WTC11 (cell line): ENCODE measurements around the gene FBXL7. TPM values are rescaled to one million over a fixed set of nuclear protein-coding genes. Genes with fewer than 3 reads are reported as not detected.

Experiments used
- ATAC-seq: fragments of 200-7000 bp; cut with Tn5 transposase; 2 replicates; pipeline ENCODE4 v1.10.0; 2021; ENCODE audit warnings: mild to moderate bottlenecking, moderate library complexity
- CTCF ChIA-PET: fragments of 300-600 bp; sonication (Branson Sonifier 250); formaldehyde crosslinking; loops from one replicate; lab custom pipeline; 2021; ENCODE audit warnings: antibody characterized with exemption; lab: Charles Lee
- POLR2A ChIA-PET: fragments of 350-600 bp; sonication (Branson Sonifier 250); formaldehyde crosslinking; loops from one replicate; lab custom pipeline; 2021; ENCODE audit warnings: antibody characterized with exemption; lab: Charles Lee
- DNase-seq: peaks from one replicate; pipeline ENCODE4 v3.0.0; 2021; ENCODE audit warnings: low spot score
- H3K27ac Mint-ChIP-seq: 2 replicates; pipeline ENCODE4 v1.8.0; 2021; ENCODE audit warnings: mixed read lengths
- H3K27me3 Mint-ChIP-seq: 2 replicates; pipeline ENCODE4 v1.8.0; 2021; ENCODE audit warnings: low read depth, mild to moderate bottlenecking, moderate library complexity, mixed read lengths
- H3K36me3 Mint-ChIP-seq: 2 replicates; pipeline ENCODE4 v1.8.0; 2021; ENCODE audit warnings: mixed read lengths
- H3K4me1 Mint-ChIP-seq: 2 replicates; pipeline ENCODE4 v1.8.0; 2022; ENCODE audit warnings: mixed read lengths
- H3K4me3 Mint-ChIP-seq: 2 replicates; pipeline ENCODE4 v1.8.0; 2021; ENCODE audit warnings: mild to moderate bottlenecking, moderate library complexity, mixed read lengths
- H3K9me3 Mint-ChIP-seq: 2 replicates; pipeline ENCODE4 v1.8.0; 2021; ENCODE audit warnings: mixed read lengths
- AFF4 ChIP-seq: sonication (generic); formaldehyde crosslinking; IDR thresholded peaks from 2 replicates; pipeline ENCODE4 v1.8.1; 2023; ENCODE audit warnings: mild to moderate bottlenecking, missing genetic modification reagents, borderline replicate concordance
- AR ChIP-seq: fragments of 250-450 bp; sonication (Bioruptor Pico); IDR thresholded peaks from 2 replicates; pipeline ENCODE4 v1.9.0; 2021; ENCODE audit warnings: mild to moderate bottlenecking
- CBFB ChIP-seq: sonication (generic); formaldehyde crosslinking; IDR thresholded peaks from 2 replicates; pipeline ENCODE4 v1.8.1; 2022; ENCODE audit warnings: mild to moderate bottlenecking, low read depth, missing genetic modification reagents
- CTCF ChIP-seq: fragments of 200-600 bp; IDR thresholded peaks from 2 replicates; pipeline ENCODE4 v1.8.0; 2022; ENCODE audit warnings: antibody characterized with exemption
- E2F1 ChIP-seq: sonication (generic); formaldehyde crosslinking; IDR thresholded peaks from 2 replicates; pipeline ENCODE4 v1.8.0; 2022; ENCODE audit warnings: mild to moderate bottlenecking, missing genetic modification reagents
- E2F4 ChIP-seq: sonication (generic); formaldehyde crosslinking; IDR thresholded peaks from 2 replicates; pipeline ENCODE4 v1.8.1; 2022; ENCODE audit warnings: low read depth, mild to moderate bottlenecking, moderate library complexity, missing genetic modification reagents, borderline replicate concordance
- EMX1 ChIP-seq: fragments of 250-450 bp; sonication (Bioruptor Pico); IDR thresholded peaks from 2 replicates; pipeline ENCODE4 v1.8.0; 2021; ENCODE audit warnings: mild to moderate bottlenecking
- ETV6 ChIP-seq: sonication (generic); formaldehyde crosslinking; IDR thresholded peaks from 2 replicates; pipeline ENCODE4 v1.8.1; 2022; ENCODE audit warnings: mild to moderate bottlenecking, missing genetic modification reagents
- GABPB1 ChIP-seq: sonication (generic); formaldehyde crosslinking; IDR thresholded peaks from 2 replicates; pipeline ENCODE4 v1.8.1; 2023; ENCODE audit warnings: mild to moderate bottlenecking, missing genetic modification reagents
- GTF2I ChIP-seq: fragments of 250-450 bp; sonication (Bioruptor Pico); conservative IDR thresholded peaks from 2 replicates; pipeline ENCODE4 v1.4.0; 2021; ENCODE audit warnings: mild to moderate bottlenecking
- IRF1 ChIP-seq: sonication (generic); formaldehyde crosslinking; IDR thresholded peaks from 2 replicates; pipeline ENCODE4 v1.8.0; 2023; ENCODE audit warnings: missing genetic modification reagents
- MAX ChIP-seq: sonication (generic); formaldehyde crosslinking; IDR thresholded peaks from 2 replicates; pipeline ENCODE4 v1.8.0; 2022; ENCODE audit warnings: mild to moderate bottlenecking, missing genetic modification reagents
- MXD4 ChIP-seq: fragments of 250-450 bp; sonication (Bioruptor Pico); IDR thresholded peaks from 2 replicates; pipeline ENCODE4 v1.8.0; 2021; ENCODE audit warnings: mild to moderate bottlenecking, moderate library complexity, borderline replicate concordance
- NFATC4 ChIP-seq: fragments of 250-450 bp; sonication (Bioruptor Pico); IDR thresholded peaks from 2 replicates; pipeline ENCODE4 v1.9.0; 2021; ENCODE audit warnings: mild to moderate bottlenecking
- SMAD3 ChIP-seq: sonication (generic); formaldehyde crosslinking; IDR thresholded peaks from 2 replicates; pipeline ENCODE4 v1.8.0; 2022; ENCODE audit warnings: missing genetic modification reagents, mild to moderate bottlenecking, borderline replicate concordance
- ZNF121 ChIP-seq: sonication (generic); formaldehyde crosslinking; IDR thresholded peaks from 2 replicates; pipeline ENCODE4 v1.8.0; 2023; ENCODE audit warnings: missing genetic modification reagents
- total RNA-seq: library from RNA; stranded (reverse); gene quantifications from 3 replicates; pipeline ENCODE4 v1.2.3, GENCODE V29; 2021
- TF ChIP-seq, protein P1 (sequence below): fragments of 250-450 bp; sonication (Bioruptor Pico); IDR thresholded peaks from 2 replicates; pipeline ENCODE4 v1.9.0; 2021; ENCODE audit warnings: moderate library complexity, mild to moderate bottlenecking, inconsistent platforms, borderline replicate concordance
- TF ChIP-seq, protein P2 (sequence below): sonication (generic); formaldehyde crosslinking; IDR thresholded peaks from 2 replicates; pipeline ENCODE4 v1.8.1; 2023; ENCODE audit warnings: mild to moderate bottlenecking, missing genetic modification reagents, moderate library complexity
- TF ChIP-seq, protein P3 (sequence below): fragments of 250-450 bp; sonication (Bioruptor Pico); IDR thresholded peaks from 2 replicates; pipeline ENCODE4 v2.1.2; 2022; ENCODE audit warnings: mild to moderate bottlenecking, moderate library complexity

The FBXL7 gene
- total RNA-seq, 1 experiment from 2014 or later: 13.8 TPM

GRCh38 chr5:15638296-15638695 is 138.3 kb downstream of the FBXL7 start (continued):
- no peak for TF ChIP-seq CBFB (CRISPR knock-in tag)
- no peak for TF ChIP-seq MXD4
- TF ChIP-seq, protein P1, sequence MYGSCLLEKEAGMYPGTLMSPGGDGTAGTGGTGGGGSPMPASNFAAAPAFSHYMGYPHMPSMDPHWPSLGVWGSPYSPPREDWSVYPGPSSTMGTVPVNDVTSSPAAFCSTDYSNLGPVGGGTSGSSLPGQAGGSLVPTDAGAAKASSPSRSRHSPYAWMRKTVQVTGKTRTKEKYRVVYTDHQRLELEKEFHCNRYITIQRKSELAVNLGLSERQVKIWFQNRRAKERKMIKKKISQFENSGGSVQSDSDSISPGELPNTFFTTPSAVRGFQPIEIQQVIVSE (CRISPR knock-in tag): no peak
- no peak for TF ChIP-seq ETV6
- TF ChIP-seq ZNF121 (CRISPR knock-in tag): no peak
- no peak for TF ChIP-seq SMAD3 (CRISPR knock-in tag)
- no peak for TF ChIP-seq AFF4 (CRISPR knock-in tag)

DNA sequence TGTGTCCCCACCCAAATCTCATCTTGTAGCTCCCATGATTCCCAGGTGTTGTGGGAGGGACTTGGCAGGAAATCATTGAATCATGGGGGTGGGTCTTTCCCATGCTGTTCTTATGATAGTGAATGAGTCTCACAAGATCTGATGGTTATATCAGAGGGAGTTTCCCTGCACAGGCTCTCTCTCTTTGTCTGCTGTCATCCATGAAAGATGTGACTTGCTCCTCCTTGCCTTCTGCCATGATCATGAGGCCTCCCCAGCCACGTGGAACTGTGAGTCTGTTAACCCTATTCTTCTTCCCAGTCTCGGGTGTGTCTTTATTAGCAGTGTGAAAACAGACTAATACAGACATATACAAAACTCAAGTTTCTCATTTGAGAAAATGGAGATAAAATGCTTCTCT is 139.3 kb downstream of the FBXL7 start:
- H3K27me3 Mint-ChIP-seq: no peaks in the 10 kb centered on the region; the same call in 1 of the 2 replicates
- peaks cover 18% of the 10 kb centered on the region for H3K4me1 Mint-ChIP-seq
- CTCF ChIA-PET: interaction anchor here (1.1 kb wide), 1 partner anchor 185 kb away, joined by 3 read pairs; no protein-coding TSS in a partner anchor
- ATAC-seq (no peak), DNase-seq (no peak)
- H3K36me3 Mint-ChIP-seq: 0 out of 2 replicates have a peak, but pooled peaks cover 4% of the 10 kb centered on the region
- POLR2A ChIA-PET: no interaction called here
- TF ChIP-seq MAX (CRISPR knock-in tag) (no peak), EMX1 (CRISPR knock-in tag) (no peak), IRF1 (CRISPR knock-in tag) (no peak), E2F1 (CRISPR knock-in tag) (no peak)
- no peak overlapping the region for H3K27ac Mint-ChIP-seq
- no peak overlapping the region for H3K4me3 Mint-ChIP-seq
- peaks cover 7% of the 10 kb centered on the region for H3K9me3 Mint-ChIP-seq

GRCh38 chr5:15640116-15640515 is 140.1 kb downstream of the FBXL7 start:
- H3K36me3 Mint-ChIP-seq: 0 out of 2 replicates have a peak, but pooled peaks cover 4% of the 10 kb centered on the region
- no peaks in the 10 kb centered on the region; the same call in 1 of the 2 replicates for H3K27me3 Mint-ChIP-seq
- H3K27ac Mint-ChIP-seq: no peak overlapping the region
- H3K9me3 Mint-ChIP-seq: peaks cover 7% of the 10 kb centered on the region
- ChIA-PET CTCF (no interaction called here), POLR2A (no interaction called here)
- H3K4me3 Mint-ChIP-seq: no peak overlapping the region
- ATAC-seq (no peak), DNase-seq (no peak)
- H3K4me1 Mint-ChIP-seq: peaks cover 27% of the 10 kb centered on the region
- TF ChIP-seq GABPB1 (no peak), AR (CRISPR knock-in tag) (no peak), CTCF (no peak), NFATC4 (no peak), E2F4 (no peak), GTF2I (no peak)
- TF ChIP-seq, protein P2, sequence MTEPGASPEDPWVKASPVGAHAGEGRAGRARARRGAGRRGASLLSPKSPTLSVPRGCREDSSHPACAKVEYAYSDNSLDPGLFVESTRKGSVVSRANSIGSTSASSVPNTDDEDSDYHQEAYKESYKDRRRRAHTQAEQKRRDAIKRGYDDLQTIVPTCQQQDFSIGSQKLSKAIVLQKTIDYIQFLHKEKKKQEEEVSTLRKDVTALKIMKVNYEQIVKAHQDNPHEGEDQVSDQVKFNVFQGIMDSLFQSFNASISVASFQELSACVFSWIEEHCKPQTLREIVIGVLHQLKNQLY (CRISPR knock-in tag): no peak
- TF ChIP-seq, protein P3, sequence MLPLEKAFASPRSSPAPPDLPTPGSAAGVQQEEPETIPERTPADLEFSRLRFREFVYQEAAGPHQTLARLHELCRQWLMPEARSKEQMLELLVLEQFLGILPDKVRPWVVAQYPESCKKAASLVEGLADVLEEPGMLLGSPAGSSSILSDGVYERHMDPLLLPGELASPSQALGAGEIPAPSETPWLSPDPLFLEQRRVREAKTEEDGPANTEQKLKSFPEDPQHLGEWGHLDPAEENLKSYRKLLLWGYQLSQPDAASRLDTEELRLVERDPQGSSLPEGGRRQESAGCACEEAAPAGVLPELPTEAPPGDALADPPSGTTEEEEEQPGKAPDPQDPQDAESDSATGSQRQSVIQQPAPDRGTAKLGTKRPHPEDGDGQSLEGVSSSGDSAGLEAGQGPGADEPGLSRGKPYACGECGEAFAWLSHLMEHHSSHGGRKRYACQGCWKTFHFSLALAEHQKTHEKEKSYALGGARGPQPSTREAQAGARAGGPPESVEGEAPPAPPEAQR (CRISPR knock-in tag): no peak
